Adipocyte (in vitro differentiated cells): ENCODE measurements around the gene PRPF6.
A peak's percentile ranks its signal among the peaks of the same experiment; 100 is the strongest.

Experiments used
- DNase-seq: peaks from one replicate; pipeline ENCODE4 v3.0.0-alpha.2; 2015; ENCODE audit warnings: low read depth
- H3K27me3 ChIP-seq: replicated peaks from 2 replicates; pipeline ENCODE4 v1.7.0; 2013; ENCODE audit warnings: mild to moderate bottlenecking, low read length, moderate library complexity; ENCODE audit not compliant: control insufficient read depth, insufficient read depth
- H3K36me3 ChIP-seq: 2 replicates; pipeline ENCODE4 v1.7.0; 2013; ENCODE audit warnings: low read length, mild to moderate bottlenecking, moderate library complexity; ENCODE audit not compliant: control insufficient read depth, insufficient read depth, severe bottlenecking
- H3K4me1 ChIP-seq: 2 replicates; pipeline ENCODE4 v1.7.0; 2013; ENCODE audit warnings: mild to moderate bottlenecking, low read length, moderate library complexity; ENCODE audit not compliant: control insufficient read depth, insufficient read depth
- H3K4me3 ChIP-seq: 2 replicates; pipeline ENCODE4 v1.7.0; 2013; ENCODE audit warnings: mild to moderate bottlenecking, low read length, moderate library complexity
- H3K9ac ChIP-seq: 2 replicates; pipeline ENCODE4 v1.7.0; 2013; ENCODE audit warnings: mild to moderate bottlenecking, low read length, moderate library complexity
- H3K9me3 ChIP-seq: 2 replicates; pipeline ENCODE4 v1.7.0; 2013; ENCODE audit warnings: mild to moderate bottlenecking, low read length, moderate library complexity; ENCODE audit not compliant: control insufficient read depth

Gene PRPF6

GRCh38 chr20:63980806-63981728, at the start of gene PRPF6:
PRPF6 (plus strand) TSS chr20:63981132; CDS start chr20:63981246, 114 bp downstream.
- Histone ChIP-seq H3K9me3 (no peaks in the 10 kb centered on the region), H3K27me3 (no peaks in the 10 kb centered on the region), H3K4me3 (peak within 1 kb of the TSS; percentile 87), H3K36me3 (peaks cover 21% of the 10 kb centered on the region), H3K4me1 (peaks cover 20% of the 10 kb centered on the region), H3K9ac (peak within 1 kb of the TSS; percentile 88)
- DNase-seq: peak; percentile 99

GRCh38 chr20:63931735-63932134, 49.2 kb upstream of the PRPF6 start:
- H3K9me3 ChIP-seq: no peaks in the 10 kb centered on the region
- H3K27me3 ChIP-seq: no peaks in the 10 kb centered on the region
- H3K4me1 ChIP-seq: no peaks in the 10 kb centered on the region
- DNase-seq: no peak
- peaks cover 87% of the 10 kb centered on the region for H3K36me3 ChIP-seq
- no peak overlapping the region for H3K4me3 ChIP-seq
- H3K9ac ChIP-seq: no peak overlapping the region

GRCh38 chr20:63932606-63933160, 48.2 kb upstream of the PRPF6 start:
- H3K27me3 ChIP-seq: no peaks in the 10 kb centered on the region
- no peaks in the 10 kb centered on the region for H3K9me3 ChIP-seq
- DNase-seq: no peak
- H3K9ac ChIP-seq: no peak overlapping the region
- no peaks in the 10 kb centered on the region for H3K4me1 ChIP-seq
- H3K4me3 ChIP-seq: no peak overlapping the region
- H3K36me3 ChIP-seq: peaks cover 84% of the 10 kb centered on the region

GRCh38 chr20:63933646-63934045, 47.3 kb upstream of the PRPF6 start:
- DNase-seq: no peak
- no peak overlapping the region for H3K9ac ChIP-seq
- no peaks in the 10 kb centered on the region for H3K9me3 ChIP-seq
- H3K27me3 ChIP-seq: no peaks in the 10 kb centered on the region
- peaks cover 74% of the 10 kb centered on the region for H3K36me3 ChIP-seq
- H3K4me3 ChIP-seq: no peak overlapping the region
- H3K4me1 ChIP-seq: no peaks in the 10 kb centered on the region

GRCh38 chr20:63934271-63935068, 46.5 kb upstream of the PRPF6 start:
- Histone ChIP-seq H3K9me3 (no peaks in the 10 kb centered on the region), H3K27me3 (no peaks in the 10 kb centered on the region), H3K4me1 (no peaks in the 10 kb centered on the region), H3K9ac (no peak overlapping the region), H3K36me3 (peaks cover 67% of the 10 kb centered on the region), H3K4me3 (no peak overlapping the region)
- DNase-seq: no peak

- Histone ChIP-seq H3K4me3 (no peak overlapping the region), H3K27me3 (no peaks in the 10 kb centered on the region), H3K9me3 (no peaks in the 10 kb centered on the region), H3K4me1 (no peaks in the 10 kb centered on the region), H3K9ac (no peak overlapping the region), H3K36me3 (peaks cover 64% of the 10 kb centered on the region)
- DNase-seq: no peak
Observed at GRCh38 chr20:63935447-63935846, 45.5 kb upstream of the PRPF6 start.

GRCh38 chr20:63937596-63937995, 43.3 kb upstream of the PRPF6 start:
- Histone ChIP-seq H3K36me3 (peaks cover 52% of the 10 kb centered on the region), H3K9ac (no peak overlapping the region), H3K27me3 (no peaks in the 10 kb centered on the region), H3K4me3 (no peak overlapping the region), H3K9me3 (no peaks in the 10 kb centered on the region), H3K4me1 (no peaks in the 10 kb centered on the region)
- no peak for DNase-seq

- Histone ChIP-seq H3K4me3 (no peak overlapping the region), H3K9ac (no peak overlapping the region), H3K27me3 (no peaks in the 10 kb centered on the region), H3K9me3 (no peaks in the 10 kb centered on the region), H3K36me3 (peaks cover 55% of the 10 kb centered on the region), H3K4me1 (no peaks in the 10 kb centered on the region)
- DNase-seq: no peak
Observed at GRCh38 chr20:63939061-63939935, 41.6 kb upstream of the PRPF6 start.

- DNase-seq: no peak
- peaks cover 53% of the 10 kb centered on the region for H3K36me3 ChIP-seq
Observed at GRCh38 chr20:63940071-63940471, 40.9 kb upstream of the PRPF6 start.

GRCh38 chr20:63940472-63941266, 40.3 kb upstream of the PRPF6 start:
- Histone ChIP-seq H3K36me3 (peaks cover 53% of the 10 kb centered on the region), H3K9ac (no peak overlapping the region), H3K27me3 (no peaks in the 10 kb centered on the region), H3K9me3 (no peaks in the 10 kb centered on the region), H3K4me3 (no peak overlapping the region), H3K4me1 (no peaks in the 10 kb centered on the region)
- no peak for DNase-seq

More at GRCh38 chr20:63940071-63940471, 40.9 kb upstream of the PRPF6 start:
- Histone ChIP-seq H3K9ac (no peak overlapping the region), H3K4me1 (no peaks in the 10 kb centered on the region), H3K9me3 (no peaks in the 10 kb centered on the region), H3K27me3 (no peaks in the 10 kb centered on the region), H3K4me3 (no peak overlapping the region)
